Measurements from ENCODE around the gene EPN2.
A peak's percentile ranks its signal among the peaks of the same experiment; 100 is the strongest.

The EPN2 gene

GRCh38 chr17:19307521-19307920 is 70.4 kb downstream of the EPN2 start:
- Histone ChIP-seq H3K14ac (ENCODE audit: low read length) (no peak overlapping the region), H3K18ac (ENCODE audit: low read length) (no peak overlapping the region), H2AFZ (ENCODE audit: low read length) (no peak overlapping the region), H4K91ac (ENCODE audit: low read depth, low read length, poor library complexity) (no peak overlapping the region), H2BK5ac (ENCODE audit: low read length) (no peak overlapping the region), H3K4me2 (ENCODE audit: insufficient read depth, low read length, poor library complexity, severe bottlenecking) (no peak overlapping the region), H2AK5ac (ENCODE audit: low read depth, low read length) (no peak overlapping the region), H3K27ac (replicated peaks; ENCODE audit: low read length) (no peak overlapping the region), H3K4me1 (ENCODE audit: control insufficient read depth in 2 of 2, insufficient read depth in 1 of 2, low read depth in 1 of 2, low read length in 2 of 2) (peaks cover 0 to 3% of the 10 kb centered on the region in 2 donors), H3K9me3 (replicated peaks in 1 of 2; ENCODE audit: control insufficient read depth in 2 of 2, insufficient read depth in 1 of 2, low read depth in 1 of 2, low read length in 2 of 2) (no peaks in the 10 kb centered on the region), H3K79me1 (ENCODE audit: low read depth, low read length) (peaks cover 2% of the 10 kb centered on the region), H4K8ac (ENCODE audit: low read depth, low read length) (no peak overlapping the region), H3K9ac (ENCODE audit: low read depth, low read length, poor library complexity) (no peak overlapping the region), H2BK120ac (ENCODE audit: low read depth, low read length) (no peak overlapping the region), H3K4ac (ENCODE audit: low read length) (no peak overlapping the region), H3K27me3 (ENCODE audit: control insufficient read depth in 3 of 3, insufficient read depth in 3 of 3, low read depth in 1 of 3, low read length in 3 of 3) (no peaks in the 10 kb centered on the region), H3K23ac (ENCODE audit: low read depth, low read length, poor library complexity) (no peak overlapping the region), H3K36me3 (replicated peaks in 1 of 2; ENCODE audit: control insufficient read depth in 2 of 2, insufficient read depth in 2 of 2, low read length in 2 of 2) (peaks cover 17 to 83% of the 10 kb centered on the region in 2 donors), H3K4me3 (ENCODE audit: low read length in 2 of 2) (no peak overlapping the region), H2BK12ac (ENCODE audit: low read length) (no peak overlapping the region), H2BK15ac (ENCODE audit: low read length) (no peak overlapping the region)
- no peak for DNase-seq (ENCODE audit: low spot score)
- WGBS, 2 donors (ENCODE audit: extremely low coverage in 2 of 2, insufficient read length in 2 of 2, insufficient replicate concordance in 1 of 2), result no CpG with 5 or more reads among the region's 10 CpGs

GRCh38 chr17:19308398-19308797 is 71.2 kb downstream of the EPN2 start:
- Histone ChIP-seq H3K23ac (ENCODE audit: low read depth, low read length, poor library complexity) (no peak overlapping the region), H3K9me3 (replicated peaks in 1 of 2; ENCODE audit: control insufficient read depth in 2 of 2, insufficient read depth in 1 of 2, low read depth in 1 of 2, low read length in 2 of 2) (no peaks in the 10 kb centered on the region), H3K4me3 (ENCODE audit: low read length in 2 of 2) (no peak overlapping the region), H2BK12ac (ENCODE audit: low read length) (no peak overlapping the region), H2BK120ac (ENCODE audit: low read depth, low read length) (no peak overlapping the region), H3K27me3 (ENCODE audit: control insufficient read depth in 3 of 3, insufficient read depth in 3 of 3, low read depth in 1 of 3, low read length in 3 of 3) (no peaks in the 10 kb centered on the region), H3K36me3 (replicated peaks in 1 of 2; ENCODE audit: control insufficient read depth in 2 of 2, insufficient read depth in 2 of 2, low read length in 2 of 2) (peaks cover 17 to 83% of the 10 kb centered on the region in 2 donors), H2BK5ac (ENCODE audit: low read length) (no peak overlapping the region), H2AFZ (ENCODE audit: low read length) (no peak overlapping the region), H3K4ac (ENCODE audit: low read length) (no peak overlapping the region), H3K18ac (ENCODE audit: low read length) (peak overlapping the region; percentile 12), H3K4me1 (ENCODE audit: control insufficient read depth in 2 of 2, insufficient read depth in 1 of 2, low read depth in 1 of 2, low read length in 2 of 2) (peaks cover 0 to 3% of the 10 kb centered on the region in 2 donors), H2AK5ac (ENCODE audit: low read depth, low read length) (no peak overlapping the region), H3K9ac (ENCODE audit: low read depth, low read length, poor library complexity) (no peak overlapping the region), H3K27ac (replicated peaks; ENCODE audit: low read length) (no peak overlapping the region), H3K4me2 (ENCODE audit: insufficient read depth, low read length, poor library complexity, severe bottlenecking) (no peak overlapping the region), H2BK15ac (ENCODE audit: low read length) (no peak overlapping the region), H3K14ac (ENCODE audit: low read length) (no peak overlapping the region), H4K8ac (ENCODE audit: low read depth, low read length) (no peak overlapping the region), H4K91ac (ENCODE audit: low read depth, low read length, poor library complexity) (no peak overlapping the region), H3K79me1 (ENCODE audit: low read depth, low read length) (peaks cover 2% of the 10 kb centered on the region)
- DNase-seq (ENCODE audit: low spot score), result no peak
- WGBS, 2 donors (ENCODE audit: extremely low coverage in 2 of 2, insufficient read length in 2 of 2, insufficient replicate concordance in 1 of 2), result no CpG with 5 or more reads among the region's 8 CpGs

- Histone ChIP-seq H3K36me3 (replicated peaks in 1 of 2; ENCODE audit: control insufficient read depth in 2 of 2, insufficient read depth in 2 of 2, low read length in 2 of 2) (peaks cover 16 to 86% of the 10 kb centered on the region in 2 donors), H2BK5ac (ENCODE audit: low read length) (no peak overlapping the region), H4K8ac (ENCODE audit: low read depth, low read length) (no peak overlapping the region), H2BK15ac (ENCODE audit: low read length) (no peak overlapping the region), H3K4me1 (ENCODE audit: control insufficient read depth in 2 of 2, insufficient read depth in 1 of 2, low read depth in 1 of 2, low read length in 2 of 2) (no peaks in the 10 kb centered on the region), H3K27ac (replicated peaks; ENCODE audit: low read length) (no peak overlapping the region), H2AK5ac (ENCODE audit: low read depth, low read length) (no peak overlapping the region), H2BK12ac (ENCODE audit: low read length) (no peak overlapping the region), H3K14ac (ENCODE audit: low read length) (peak overlapping the region; percentile 48), H3K4me3 (ENCODE audit: low read length in 2 of 2) (no peak overlapping the region), H3K23ac (ENCODE audit: low read depth, low read length, poor library complexity) (no peak overlapping the region), H2AFZ (ENCODE audit: low read length) (no peak overlapping the region), H3K27me3 (ENCODE audit: control insufficient read depth in 3 of 3, insufficient read depth in 3 of 3, low read depth in 1 of 3, low read length in 3 of 3) (no peaks in the 10 kb centered on the region), H2BK120ac (ENCODE audit: low read depth, low read length) (no peak overlapping the region), H3K9me3 (replicated peaks in 1 of 2; ENCODE audit: control insufficient read depth in 2 of 2, insufficient read depth in 1 of 2, low read depth in 1 of 2, low read length in 2 of 2) (no peaks in the 10 kb centered on the region), H3K4ac (ENCODE audit: low read length) (no peak overlapping the region), H3K9ac (ENCODE audit: low read depth, low read length, poor library complexity) (no peak overlapping the region), H3K18ac (ENCODE audit: low read length) (no peak overlapping the region), H3K79me1 (ENCODE audit: low read depth, low read length) (peaks cover under 1% of the 10 kb centered on the region), H3K4me2 (ENCODE audit: insufficient read depth, low read length, poor library complexity, severe bottlenecking) (no peak overlapping the region), H4K91ac (ENCODE audit: low read depth, low read length, poor library complexity) (no peak overlapping the region)
- DNase-seq (ENCODE audit: low spot score), result no peak
- no CpG with 5 or more reads among the region's 5 CpGs for WGBS, 2 donors (ENCODE audit: extremely low coverage in 2 of 2, insufficient read length in 2 of 2, insufficient replicate concordance in 1 of 2)
Measured at GRCh38 chr17:19309701-19310100, 72.5 kb downstream of the EPN2 start.

- no peak for DNase-seq (ENCODE audit: low spot score)
- peaks cover 16 to 86% of the 10 kb centered on the region in 2 donors for H3K36me3 ChIP-seq (replicated peaks in 1 of 2; ENCODE audit: control insufficient read depth in 2 of 2, insufficient read depth in 2 of 2, low read length in 2 of 2)
- no peak overlapping the region for H3K14ac ChIP-seq (ENCODE audit: low read length)
- no peak overlapping the region for H3K4ac ChIP-seq (ENCODE audit: low read length)
- no peaks in the 10 kb centered on the region for H3K79me1 ChIP-seq (ENCODE audit: low read depth, low read length)
- no peak overlapping the region for H3K4me2 ChIP-seq (ENCODE audit: insufficient read depth, low read length, poor library complexity, severe bottlenecking)
- no peak overlapping the region for H2BK120ac ChIP-seq (ENCODE audit: low read depth, low read length)
- H4K91ac ChIP-seq (ENCODE audit: low read depth, low read length, poor library complexity), result no peak overlapping the region
- no peak overlapping the region for H2BK5ac ChIP-seq (ENCODE audit: low read length)
- no CpG with 5 or more reads among the region's 4 CpGs for WGBS, 2 donors (ENCODE audit: extremely low coverage in 2 of 2, insufficient read length in 2 of 2, insufficient replicate concordance in 1 of 2)
- H2BK15ac ChIP-seq (ENCODE audit: low read length), result no peak overlapping the region
- H3K27ac ChIP-seq (replicated peaks; ENCODE audit: low read length), result no peak overlapping the region
- H3K4me1 ChIP-seq (ENCODE audit: control insufficient read depth in 2 of 2, insufficient read depth in 1 of 2, low read depth in 1 of 2, low read length in 2 of 2), result no peaks in the 10 kb centered on the region
- no peak overlapping the region for H2AK5ac ChIP-seq (ENCODE audit: low read depth, low read length)
- H4K8ac ChIP-seq (ENCODE audit: low read depth, low read length), result no peak overlapping the region
- H3K23ac ChIP-seq (ENCODE audit: low read depth, low read length, poor library complexity), result no peak overlapping the region
- no peak overlapping the region for H2BK12ac ChIP-seq (ENCODE audit: low read length)
- H3K27me3 ChIP-seq (ENCODE audit: control insufficient read depth in 3 of 3, insufficient read depth in 3 of 3, low read depth in 1 of 3, low read length in 3 of 3), result no peaks in the 10 kb centered on the region
- H3K4me3 ChIP-seq (ENCODE audit: low read length in 2 of 2), result no peak overlapping the region
- H3K9ac ChIP-seq (ENCODE audit: low read depth, low read length, poor library complexity), result no peak overlapping the region
- no peaks in the 10 kb centered on the region for H3K9me3 ChIP-seq (replicated peaks in 1 of 2; ENCODE audit: control insufficient read depth in 2 of 2, insufficient read depth in 1 of 2, low read depth in 1 of 2, low read length in 2 of 2)
- H3K18ac ChIP-seq (ENCODE audit: low read length), result no peak overlapping the region
- H2AFZ ChIP-seq (ENCODE audit: low read length), result no peak overlapping the region
Measured at GRCh38 chr17:19310151-19310550, 73.0 kb downstream of the EPN2 start.

Measured in neuronal stem cell (in vitro differentiated cells).